Activated CD8-positive, alpha-beta memory T cell treated with anti-CD3 and anti-CD28 coated beads, Interleukin-2, amount 50 U/mL, for 1 hour (primary cell): Measurements from ENCODE around the gene FPR2.
"Not testable (repeated sequence)": the region's sequence is repeated elsewhere in the genome, so short reads cannot be mapped to it uniquely, and the experiment has no call there.

Experiments used
- DNase-seq: peaks from one replicate; pipeline ENCODE4 v3.0.0-alpha.2; 2020; ENCODE audit errors: extremely low read depth

The FPR2 gene

GRCh38 chr19:51783372-51783771 is 22.4 kb downstream of the FPR2 start:
- DNase-seq: no peak

DNA sequence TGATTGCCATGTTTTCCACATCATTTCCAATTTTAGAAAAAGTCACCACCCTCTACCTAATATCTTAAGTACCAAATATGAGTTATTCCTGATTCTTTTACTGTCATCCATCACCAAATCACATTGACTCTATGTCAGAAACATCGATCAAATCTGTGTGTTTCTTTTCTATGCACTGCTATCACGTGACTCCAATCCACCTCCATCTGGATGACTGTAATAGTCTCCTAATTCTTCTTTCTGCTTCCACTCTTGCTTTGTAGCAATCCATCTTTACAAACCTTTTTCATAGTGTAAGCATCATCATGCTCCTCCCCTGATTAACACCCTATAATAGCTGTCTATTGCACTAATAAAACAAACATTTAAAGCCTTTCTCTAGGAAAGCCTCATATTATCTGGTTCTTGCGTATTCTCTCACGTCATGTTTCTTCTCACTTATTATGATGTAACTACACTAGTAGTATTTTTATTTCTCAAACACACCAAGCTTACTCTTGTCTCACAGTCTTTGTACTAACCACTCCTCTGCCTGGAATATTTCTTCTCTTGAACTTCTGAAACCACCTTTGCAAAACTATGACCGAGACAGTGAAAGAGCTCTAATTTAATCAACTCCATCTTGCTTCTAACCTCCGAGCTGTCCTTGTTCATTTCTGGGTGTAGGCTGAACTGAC is 23.3 kb downstream of the FPR2 start:
- DNase-seq: no peak

DNA sequence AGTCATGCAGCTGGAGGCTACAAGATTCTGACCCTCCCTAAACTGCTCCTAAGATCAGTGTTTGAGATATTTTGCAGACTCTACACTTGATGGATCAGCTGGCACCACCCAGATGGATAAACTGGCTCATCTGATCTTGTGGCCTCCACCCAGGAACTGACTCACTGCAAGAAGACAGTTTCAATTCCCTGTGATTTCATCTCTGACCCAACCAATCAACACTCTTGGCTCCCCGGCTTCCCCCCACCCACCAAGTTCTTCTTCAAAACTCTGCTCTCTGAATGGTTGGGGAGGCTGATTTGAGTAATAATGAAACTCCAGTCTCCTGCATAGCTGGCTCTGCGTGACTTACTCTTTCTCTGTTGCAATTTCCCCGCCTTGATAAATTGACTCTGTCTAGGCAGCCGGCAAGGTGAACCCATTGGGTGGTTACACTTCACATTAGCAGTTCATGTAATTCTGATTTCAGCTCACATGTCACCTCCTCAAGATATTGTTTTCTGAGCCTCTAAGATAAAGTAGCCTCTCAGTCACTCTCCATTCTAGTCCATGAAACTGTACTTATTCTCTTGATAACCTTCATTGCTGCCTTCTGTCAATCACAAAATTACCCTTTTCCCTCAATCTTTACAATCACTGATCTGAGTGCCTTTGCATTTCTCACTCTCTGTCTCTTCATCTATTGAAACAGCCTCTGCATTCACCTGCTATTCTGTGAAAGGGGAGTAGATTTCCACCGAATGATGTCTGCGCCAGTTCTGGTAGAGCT is 24.1 kb downstream of the FPR2 start:
- DNase-seq: no peak

DNA sequence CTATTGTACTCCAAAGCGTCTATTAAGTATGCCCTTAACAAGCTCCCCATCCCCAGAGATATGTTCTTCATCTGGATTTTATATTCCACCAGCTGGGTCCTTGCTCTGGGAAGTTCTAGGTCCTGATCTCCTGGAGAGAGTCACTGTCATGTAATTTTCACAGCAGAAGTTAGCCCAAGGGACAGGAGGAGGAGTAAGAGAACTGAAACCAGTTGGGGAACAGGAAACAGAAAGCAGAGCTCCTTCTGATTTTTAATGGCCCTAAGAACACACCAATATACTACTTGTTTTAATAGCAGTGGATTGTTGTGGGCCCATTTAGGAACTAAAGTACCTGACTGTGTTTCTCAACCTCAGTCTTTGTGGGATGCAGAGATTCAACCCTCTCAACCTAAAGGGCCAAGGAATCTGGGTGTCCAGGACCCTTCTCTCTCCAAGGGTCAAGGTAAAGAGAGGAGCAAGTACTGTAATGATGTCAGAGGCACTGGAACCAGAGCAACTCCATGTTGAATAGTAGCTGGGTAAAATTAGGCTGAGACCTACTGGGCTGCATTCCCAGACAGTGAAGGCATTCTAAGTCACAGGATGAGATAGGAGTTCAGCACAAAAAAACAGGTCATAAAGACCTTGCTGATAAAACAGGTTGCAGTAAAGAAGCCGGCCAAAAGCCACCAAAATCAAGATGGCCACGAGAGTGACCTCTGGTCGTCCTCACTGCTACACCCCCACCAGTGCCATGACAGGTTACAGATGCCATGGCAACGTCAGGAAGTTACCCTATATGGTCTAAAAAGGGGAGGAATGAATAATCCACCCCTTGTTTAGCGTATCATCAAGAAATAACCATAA is 25.9 kb downstream of the FPR2 start:
- no peak for DNase-seq

- no peak for DNase-seq
These were observed 27.0 kb downstream of the FPR2 start for GRCh38 chr19:51788029-51788428.

DNA sequence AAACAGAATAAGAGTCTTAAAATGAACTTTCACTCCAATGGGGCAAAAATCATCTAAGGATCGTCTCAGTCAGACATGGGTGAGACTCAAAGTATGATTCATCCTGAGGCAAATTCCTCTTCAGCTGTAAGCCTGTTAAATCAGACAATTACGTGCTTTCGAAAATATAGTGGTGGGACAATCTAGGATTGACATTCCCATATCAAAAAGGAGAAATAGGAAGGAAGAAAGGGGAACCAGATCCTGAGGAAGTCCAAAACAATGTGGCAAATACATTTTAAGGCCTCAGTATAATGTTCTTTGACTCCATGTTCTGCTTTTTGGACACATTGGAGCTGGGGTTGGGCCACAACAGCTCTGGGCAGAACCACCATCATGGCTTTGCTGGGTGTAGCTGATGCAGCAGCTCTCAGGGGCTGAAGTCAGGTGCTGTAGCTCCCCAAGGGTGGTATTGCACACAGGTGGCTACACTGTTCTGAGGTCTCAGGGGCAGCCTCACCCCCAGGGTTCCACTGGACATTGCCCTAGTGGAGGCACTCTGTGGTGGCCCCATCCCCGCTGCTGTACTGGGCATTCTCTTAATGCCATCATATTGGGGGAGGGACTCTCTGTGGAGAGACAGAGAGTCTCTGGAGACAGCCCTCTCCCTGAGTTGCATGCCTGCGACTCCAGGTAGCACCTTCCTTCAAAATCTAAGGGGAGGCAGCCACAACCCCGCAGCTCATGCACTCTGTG is 28.2 kb downstream of the FPR2 start:
- DNase-seq: no peak

DNA sequence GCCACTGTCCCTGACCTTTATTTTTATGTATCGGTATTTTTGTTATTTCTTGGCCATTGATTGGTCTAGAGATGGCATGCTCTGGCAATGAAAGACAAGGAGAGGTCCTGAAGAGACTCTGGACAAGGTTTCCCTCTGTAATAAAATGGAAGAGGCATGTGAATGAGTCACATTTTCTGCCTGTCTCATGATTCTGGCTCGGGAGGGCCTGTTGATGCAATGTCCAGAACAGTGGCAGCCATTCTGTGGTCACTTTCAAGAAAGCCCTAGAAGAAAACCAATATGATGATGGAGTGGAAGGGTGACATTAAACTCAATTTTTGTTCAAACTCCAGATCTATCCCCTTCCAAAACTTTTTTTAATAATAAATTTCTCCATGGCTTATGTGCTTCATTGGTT is 32.0 kb downstream of the FPR2 start:
- no peak for DNase-seq

DNA sequence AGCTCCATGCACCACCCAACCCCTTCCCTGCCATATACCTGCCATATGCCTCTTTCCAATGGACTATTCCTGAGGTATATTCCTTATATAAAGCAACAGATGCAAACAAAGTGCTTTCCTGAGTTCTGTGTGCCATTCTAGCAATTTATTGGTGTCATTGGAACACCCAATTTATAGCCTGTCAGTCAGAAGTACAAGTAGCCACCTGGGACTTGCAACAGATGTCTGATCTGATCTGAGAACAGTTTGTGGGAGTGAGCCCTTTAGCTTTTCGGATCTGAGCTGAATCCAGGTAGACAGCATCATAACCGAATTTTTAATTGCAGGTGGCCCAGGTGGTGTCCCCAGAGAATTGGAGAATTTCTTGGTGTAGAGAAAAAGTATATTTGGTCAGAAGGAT is 33.0 kb downstream of the FPR2 start:
- DNase-seq: no peak

- no peak for DNase-seq
These were observed 34.0 kb downstream of the FPR2 start, which contains the start of gene FPR3 for GRCh38 chr19:51794885-51795490. Gene FPR3 (plus strand): TSS chr19:51795157. CDS start chr19:51823749, 28,592 bp downstream.

DNA sequence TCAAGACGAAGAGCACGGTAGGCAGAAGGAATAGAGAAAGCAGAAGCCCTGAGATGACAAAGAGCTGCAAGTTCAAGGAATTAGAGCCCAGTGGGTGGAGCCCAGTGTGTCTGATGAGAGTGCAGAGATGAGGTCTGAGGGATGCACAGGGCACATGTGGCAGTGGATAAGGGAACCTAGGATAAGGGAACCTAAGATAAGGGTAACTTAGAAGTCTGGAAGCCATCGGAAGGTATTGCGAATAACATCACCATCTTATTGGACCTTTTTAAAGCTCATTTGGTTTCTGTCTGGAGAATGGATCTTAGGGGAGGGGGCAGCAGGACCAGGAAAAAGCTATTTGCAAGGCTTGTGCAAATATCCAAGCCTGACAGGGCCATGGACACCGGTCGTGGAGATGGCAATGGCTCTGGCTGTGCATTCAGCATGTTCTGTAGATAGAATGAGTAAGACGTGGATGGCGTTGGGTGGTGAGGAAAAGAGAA is 35.3 kb downstream of the FPR2 start:
- no peak for DNase-seq

- DNase-seq: no peak
These were observed 36.5 kb downstream of the FPR2 start for GRCh38 chr19:51797480-51797879.

- DNase-seq: no peak
These were observed 37.1 kb downstream of the FPR2 start for GRCh38 chr19:51798062-51798461.

DNA sequence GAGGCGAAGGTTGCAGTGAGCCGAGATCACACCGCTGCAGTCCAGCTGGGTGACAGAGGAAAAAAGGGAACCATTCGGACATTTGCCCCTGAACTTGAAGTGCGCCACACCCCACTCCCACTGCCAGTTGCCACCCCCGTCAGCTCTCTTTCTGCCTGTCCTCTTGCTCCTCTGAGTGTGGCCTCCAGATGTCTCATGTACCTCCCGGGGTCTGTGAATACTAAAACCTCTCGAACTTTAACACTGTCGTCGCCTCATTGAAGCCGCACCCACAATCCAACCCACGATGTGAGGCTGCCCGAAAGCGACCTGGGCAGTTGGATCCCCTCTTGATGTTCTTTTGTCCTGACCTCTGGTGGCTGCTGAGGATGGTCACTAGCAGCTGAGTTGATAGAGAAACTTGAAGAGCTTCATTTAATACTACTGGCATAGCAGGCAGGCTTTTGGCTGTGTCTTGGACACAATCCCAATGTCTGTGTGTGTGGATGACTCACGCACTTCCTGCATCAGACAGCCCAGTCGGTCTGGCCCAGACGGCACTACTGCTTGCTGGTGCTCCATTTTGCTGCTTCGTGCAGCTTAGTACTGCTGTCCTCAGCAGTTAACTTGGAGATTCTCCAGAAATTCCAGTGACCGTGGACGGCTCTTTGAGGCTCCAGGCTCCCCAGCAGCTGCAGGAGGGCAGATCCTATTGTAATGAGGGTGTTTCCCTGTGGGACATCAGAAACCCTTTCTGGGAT is 38.2 kb downstream of the FPR2 start:
- DNase-seq: no peak

- DNase-seq: no peak
These were observed 38.9 kb downstream of the FPR2 start for GRCh38 chr19:51799774-51800472.

DNA sequence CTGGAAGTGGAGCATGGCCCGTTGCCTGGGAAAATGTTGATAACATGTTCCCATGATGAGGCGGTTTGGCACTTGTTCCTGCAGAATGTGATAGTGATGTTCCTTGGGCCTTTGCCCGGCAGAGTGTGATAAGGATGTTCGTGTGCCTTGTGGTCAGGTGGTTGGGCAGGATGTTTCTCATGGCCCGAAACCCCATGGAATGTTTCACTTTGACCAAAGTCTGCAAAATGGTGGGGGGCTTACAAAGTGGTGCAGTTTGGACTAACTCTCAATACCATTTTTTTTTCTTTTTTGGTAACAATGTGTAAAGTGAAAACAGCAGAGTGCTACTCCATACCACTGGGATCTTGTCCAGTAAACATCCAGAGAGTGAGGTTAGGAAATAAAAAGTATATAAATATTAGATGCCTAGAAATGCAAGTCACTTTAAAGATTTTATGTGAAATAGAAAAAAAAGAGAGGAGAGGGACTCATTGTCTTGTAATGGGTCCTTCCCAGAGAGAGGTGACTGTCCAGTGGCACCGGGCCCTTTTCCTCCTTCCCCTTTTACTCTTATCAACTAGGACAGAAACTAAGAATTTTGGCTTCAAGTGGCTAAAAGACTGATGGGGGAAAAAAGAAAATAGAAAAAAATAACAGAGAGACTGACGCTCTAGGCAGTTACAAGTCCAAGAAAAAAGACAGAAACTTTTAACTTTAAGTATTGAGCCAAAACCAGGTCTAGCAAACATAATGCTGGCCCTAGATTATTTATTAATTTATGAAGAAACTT is 39.7 kb downstream of the FPR2 start:
- DNase-seq: no peak

DNA sequence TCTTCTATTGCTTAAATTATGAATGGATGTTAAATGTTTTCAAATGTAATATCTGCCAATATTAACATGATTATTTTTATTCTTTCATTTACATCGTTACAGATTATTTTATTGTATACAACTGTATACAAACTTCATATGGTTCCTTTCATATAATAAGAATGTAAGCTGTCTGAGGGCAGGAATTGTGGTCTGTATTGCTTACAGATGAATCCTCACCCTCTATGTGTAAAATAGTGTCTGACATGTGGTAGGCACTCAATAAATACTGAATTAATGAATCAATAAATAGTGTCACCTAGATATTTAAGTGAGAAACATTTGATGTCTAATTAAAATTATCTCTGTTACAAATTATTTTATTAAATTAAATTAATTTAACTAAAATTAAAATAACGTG is 41.8 kb downstream of the FPR2 start:
- no peak for DNase-seq

- DNase-seq: no peak
These were observed 42.5 kb downstream of the FPR2 start for GRCh38 chr19:51803519-51803918.

- DNase-seq: no peak
These were observed 43.0 kb downstream of the FPR2 start for GRCh38 chr19:51803967-51804366.

GRCh38 chr19:51804789-51805188 is 43.8 kb downstream of the FPR2 start:
- DNase-seq: not testable (repeated sequence)
